Stimulated activated CD8-positive, alpha-beta memory T cell treated with anti-CD3 and anti-CD28 coated beads, Interleukin-7, amount 100 ng/mL, for 48 hours (primary cell): ENCODE data around the gene GRID1.

ENCODE experiments used
- DNase-seq, 2 donors: peaks; one replicate each; pipeline ENCODE4 v3.0.0-alpha.2; 2020; ENCODE audit warnings: low read depth in 1 of 2; ENCODE audit errors: extremely low read depth in 1 of 2

The GRID1 gene

GRCh38 chr10:86071758-86072157, 294.8 kb downstream of the GRID1 start:
- no peak for DNase-seq

- no peak for DNase-seq
Observed at GRCh38 chr10:86071145-86071544, 295.4 kb downstream of the GRID1 start.

- DNase-seq, result no peak
Observed at GRCh38 chr10:86070278-86070677, 296.3 kb downstream of the GRID1 start.

GRCh38 chr10:86068231-86069054, 298.2 kb downstream of the GRID1 start:
- DNase-seq, result no peak

GRCh38 chr10:86067436-86068050, 299.1 kb downstream of the GRID1 start:
- DNase-seq, result no peak

GRCh38 chr10:86066696-86067095, 299.9 kb downstream of the GRID1 start:
- DNase-seq, result no peak

GRCh38 chr10:86065711-86066251, 300.8 kb downstream of the GRID1 start:
- DNase-seq, result no peak

- DNase-seq, result no peak
Observed at GRCh38 chr10:86064931-86065662, 301.5 kb downstream of the GRID1 start.

- DNase-seq, result no peak
Observed at GRCh38 chr10:86064219-86064618, 302.4 kb downstream of the GRID1 start.

GRCh38 chr10:86063341-86063740, 303.3 kb downstream of the GRID1 start:
- DNase-seq, result no peak

GRCh38 chr10:86062647-86063145, 303.9 kb downstream of the GRID1 start:
- DNase-seq, result no peak

GRCh38 chr10:86062198-86062550, 304.4 kb downstream of the GRID1 start:
- DNase-seq, result no peak

GRCh38 chr10:86061278-86062197, 305.1 kb downstream of the GRID1 start:
- DNase-seq, result no peak

- DNase-seq, result no peak
Observed at GRCh38 chr10:86060386-86061277, 306.0 kb downstream of the GRID1 start.

GRCh38 chr10:86059892-86060291, 306.7 kb downstream of the GRID1 start:
- DNase-seq, result no peak

GRCh38 chr10:86058964-86059363, 307.6 kb downstream of the GRID1 start:
- no peak for DNase-seq

- no peak for DNase-seq
Observed at GRCh38 chr10:86057708-86058107, 308.9 kb downstream of the GRID1 start.

- DNase-seq, result no peak
Observed at GRCh38 chr10:86056672-86057071, 309.9 kb downstream of the GRID1 start.

GRCh38 chr10:86055928-86056327, 310.7 kb downstream of the GRID1 start:
- no peak for DNase-seq
